Measurements from ENCODE around the gene MATN4.
A peak's percentile ranks its signal among the peaks of the same experiment; 100 is the strongest.

MATN4 gene

GRCh38 chr20:45303586-45304463, 4.3 kb downstream of the MATN4 start:
- TF ChIP-seq CTCF (IDR thresholded peaks at IDR 0.05; ENCODE audit: low read depth, low read length): no peak
- DNase-seq: no peak
- no peaks in the 10 kb centered on the region for H3K36me3 ChIP-seq
- no peak overlapping the region for H3K4me3 ChIP-seq (ENCODE audit: low read depth, low read length)
- H3K9me3 ChIP-seq: no peaks in the 10 kb centered on the region
- H3K27me3 ChIP-seq: no peaks in the 10 kb centered on the region
- no peaks in the 10 kb centered on the region for H3K4me1 ChIP-seq

DNA sequence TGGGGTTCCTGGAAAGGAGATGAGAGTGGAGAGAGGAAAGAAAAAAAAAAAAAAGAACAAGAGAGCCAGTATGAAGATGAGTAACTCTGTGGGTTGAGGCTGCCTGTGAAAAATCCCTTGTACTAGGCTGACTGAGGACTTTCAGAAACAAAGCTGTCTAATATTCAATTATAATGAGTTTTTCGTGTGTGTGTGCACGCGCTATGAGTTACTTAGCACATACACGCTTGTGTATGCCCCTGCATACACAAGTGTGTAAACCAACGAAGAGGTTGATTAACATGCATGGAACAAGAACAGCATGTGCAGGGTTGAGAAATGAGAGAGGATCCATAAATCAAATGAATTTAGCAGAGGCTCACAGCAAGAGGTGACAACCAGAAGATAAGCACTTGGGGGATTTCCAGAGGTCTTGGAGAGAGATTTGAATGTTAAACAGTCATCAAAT, 6.3 kb downstream of the MATN4 start:
- Histone ChIP-seq H3K4me3 (ENCODE audit: low read depth, low read length) (no peak overlapping the region), H3K9me3 (no peaks in the 10 kb centered on the region), H3K27me3 (no peaks in the 10 kb centered on the region), H3K4me1 (no peaks in the 10 kb centered on the region), H3K36me3 (no peaks in the 10 kb centered on the region)
- TF ChIP-seq CTCF (IDR thresholded peaks at IDR 0.05; ENCODE audit: low read depth, low read length): no peak
- DNase-seq: no peak

DNA sequence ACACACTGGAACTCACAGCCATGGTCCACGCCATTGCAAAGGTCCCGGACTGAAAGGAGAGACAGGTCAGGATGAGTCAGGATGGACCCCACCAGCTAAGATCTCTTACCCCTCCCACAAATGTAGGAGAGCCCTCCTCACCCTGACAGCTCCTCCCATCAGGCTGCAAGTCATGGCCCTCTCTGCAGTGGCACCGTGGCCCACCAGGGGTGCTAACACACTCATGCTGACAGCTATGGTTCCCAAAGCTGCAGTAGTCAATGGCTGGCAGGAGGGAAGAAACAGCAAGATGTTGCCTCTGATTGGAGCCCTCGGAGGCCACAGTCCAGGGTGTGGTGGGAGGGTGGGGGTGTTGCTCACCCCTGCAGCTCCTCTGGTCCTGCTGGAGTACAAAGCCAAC, 7.1 kb downstream of the MATN4 start:
- Histone ChIP-seq H3K27me3 (no peaks in the 10 kb centered on the region), H3K9me3 (no peaks in the 10 kb centered on the region), H3K4me1 (no peaks in the 10 kb centered on the region), H3K36me3 (no peaks in the 10 kb centered on the region), H3K4me3 (ENCODE audit: low read depth, low read length) (no peak overlapping the region)
- peak; percentile 74 for DNase-seq
- peak; percentile 70 for TF ChIP-seq CTCF (IDR thresholded peaks at IDR 0.05; ENCODE audit: low read depth, low read length)

- no peaks in the 10 kb centered on the region for H3K4me1 ChIP-seq
- TF ChIP-seq CTCF (IDR thresholded peaks at IDR 0.05; ENCODE audit: low read depth, low read length): no peak
- no peaks in the 10 kb centered on the region for H3K27me3 ChIP-seq
- H3K4me3 ChIP-seq (ENCODE audit: low read depth, low read length): no peak overlapping the region
- no peak for DNase-seq
- no peaks in the 10 kb centered on the region for H3K36me3 ChIP-seq
- no peaks in the 10 kb centered on the region for H3K9me3 ChIP-seq
Observed at GRCh38 chr20:45299786-45300185, 8.3 kb downstream of the MATN4 start.

GRCh38 chr20:45297786-45298497, 10.2 kb downstream of the MATN4 start:
- TF ChIP-seq CTCF (IDR thresholded peaks at IDR 0.05; ENCODE audit: low read depth, low read length): no peak
- no peak overlapping the region for H3K4me3 ChIP-seq (ENCODE audit: low read depth, low read length)

DNA sequence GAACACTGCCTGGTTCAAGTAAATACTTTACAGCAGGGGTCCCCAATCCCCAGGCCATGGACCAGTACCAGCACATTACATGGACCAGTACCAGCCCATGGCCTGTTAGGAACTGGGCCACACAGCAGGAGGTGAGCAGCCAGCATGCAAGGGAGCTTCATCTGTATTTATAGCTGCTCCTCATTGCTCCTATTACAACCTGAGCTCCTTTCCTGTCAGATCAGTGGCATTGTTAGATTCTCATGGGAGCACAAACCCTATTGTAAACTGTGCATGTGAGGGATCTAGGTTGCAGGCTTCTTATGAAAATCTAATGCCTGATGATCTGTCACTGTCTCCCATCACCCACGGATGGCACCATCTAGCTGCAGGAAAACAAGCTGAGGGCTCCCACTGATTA, 13.4 kb downstream of the MATN4 start:
- no peak for TF ChIP-seq CTCF (IDR thresholded peaks at IDR 0.05; ENCODE audit: low read depth, low read length)
- Histone ChIP-seq H3K27me3 (peaks cover 11% of the 10 kb centered on the region), H3K4me1 (no peaks in the 10 kb centered on the region), H3K4me3 (ENCODE audit: low read depth, low read length) (no peak overlapping the region), H3K9me3 (no peaks in the 10 kb centered on the region), H3K36me3 (no peaks in the 10 kb centered on the region)
- no peak for DNase-seq

More at GRCh38 chr20:45297786-45298497, 10.2 kb downstream of the MATN4 start:
- no peaks in the 10 kb centered on the region for H3K36me3 ChIP-seq
- peaks cover 6% of the 10 kb centered on the region for H3K27me3 ChIP-seq
- no peaks in the 10 kb centered on the region for H3K9me3 ChIP-seq
- H3K4me1 ChIP-seq: no peaks in the 10 kb centered on the region
- no peak for DNase-seq

Data from BE2C (cell line).